ENCODE data around the gene SERGEF. TPM values are rescaled to one million over a fixed set of nuclear protein-coding genes. Genes with fewer than 3 reads are reported as not detected.
"Not testable (repeated sequence)": the region's sequence is repeated elsewhere in the genome, so short reads cannot be mapped to it uniquely, and the experiment has no call there.

The SERGEF gene
- total RNA-seq, 2 donors from 2014 or later, result 42.7 to 62.9 TPM

DNA sequence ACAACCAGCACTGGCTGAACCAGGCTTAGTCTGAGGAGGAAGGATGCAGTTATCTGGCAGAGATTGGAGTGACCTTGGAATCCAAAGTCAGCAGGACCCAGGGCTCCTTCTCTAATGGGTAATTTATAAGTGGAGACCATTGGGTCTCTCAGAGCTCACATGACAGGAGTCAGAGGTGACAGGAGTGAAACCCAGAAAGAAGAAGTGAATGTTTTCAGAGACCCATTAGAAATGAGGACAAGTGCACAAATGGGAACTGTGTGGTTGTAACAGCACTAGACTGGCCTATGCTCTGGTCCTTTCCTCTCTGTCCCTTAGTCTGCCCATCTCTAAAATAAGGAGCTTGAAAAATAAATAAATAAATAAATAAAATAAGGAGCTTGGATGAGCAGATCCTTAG, 107.4 kb downstream of the SERGEF start:
- DNase-seq (ENCODE audit: low spot score in 2 of 2) (no peak), ATAC-seq (no peak)
- Mint-ChIP-seq H3K27ac (no peak overlapping the region), H3K36me3 (peaks cover 0 to 6% of the 10 kb centered on the region in 2 donors), H3K9me3 (no peaks in the 10 kb centered on the region)

DNA sequence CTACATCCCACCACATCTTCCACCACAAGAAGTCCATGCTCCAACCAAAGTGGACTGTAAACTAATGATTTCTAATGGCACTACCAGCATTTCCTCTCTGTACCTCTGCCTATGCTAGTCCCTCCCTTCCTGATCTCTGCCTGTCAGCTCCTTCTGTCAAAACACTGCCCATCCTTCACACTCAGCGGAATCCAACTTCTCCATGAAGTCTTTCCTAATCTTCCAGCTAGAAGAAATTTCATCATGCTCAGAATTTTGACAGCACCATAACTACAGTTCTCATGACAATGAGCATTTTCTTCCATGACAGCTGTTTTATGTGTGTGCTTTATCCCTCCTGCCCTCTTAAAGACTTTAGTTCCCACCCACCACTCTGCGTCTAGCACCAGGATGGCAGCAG, 111.4 kb downstream of the SERGEF start:
- H3K9me3 Mint-ChIP-seq, result no peaks in the 10 kb centered on the region
- no peak for ATAC-seq
- peaks cover 0 to 6% of the 10 kb centered on the region in 2 donors for H3K36me3 Mint-ChIP-seq

DNA sequence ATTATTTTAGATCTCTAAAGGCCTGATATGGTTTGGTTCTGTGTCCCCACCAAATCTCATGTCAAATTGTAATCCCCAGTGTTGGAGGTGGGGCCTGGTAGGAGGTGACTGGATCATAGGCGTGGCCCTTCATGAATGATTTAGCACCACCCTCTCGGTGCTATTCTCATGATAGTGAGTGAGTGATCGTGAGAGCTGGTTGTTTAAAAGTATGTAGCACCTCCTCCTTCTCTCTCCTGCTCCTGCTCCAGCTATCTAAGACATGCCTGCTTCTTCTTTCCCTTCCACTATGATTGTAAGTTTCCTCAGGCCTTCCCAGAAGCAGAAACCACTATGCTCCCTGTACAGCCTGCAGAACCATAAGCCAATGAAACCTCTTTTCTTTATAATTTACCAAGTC, 114.1 kb downstream of the SERGEF start:
- Mint-ChIP-seq H3K27ac (peak overlapping the region in 1 of 2 donors; percentile 5), H3K9me3 (no peaks in the 10 kb centered on the region), H3K36me3 (peaks cover 0 to 6% of the 10 kb centered on the region in 2 donors)
- ATAC-seq (no peak), DNase-seq (ENCODE audit: low spot score in 2 of 2) (no peak)

More for the DNA sequence above, 111.4 kb downstream of the SERGEF start:
- no peak overlapping the region for H3K27ac Mint-ChIP-seq
- no peak for DNase-seq (ENCODE audit: low spot score in 2 of 2)

DNA sequence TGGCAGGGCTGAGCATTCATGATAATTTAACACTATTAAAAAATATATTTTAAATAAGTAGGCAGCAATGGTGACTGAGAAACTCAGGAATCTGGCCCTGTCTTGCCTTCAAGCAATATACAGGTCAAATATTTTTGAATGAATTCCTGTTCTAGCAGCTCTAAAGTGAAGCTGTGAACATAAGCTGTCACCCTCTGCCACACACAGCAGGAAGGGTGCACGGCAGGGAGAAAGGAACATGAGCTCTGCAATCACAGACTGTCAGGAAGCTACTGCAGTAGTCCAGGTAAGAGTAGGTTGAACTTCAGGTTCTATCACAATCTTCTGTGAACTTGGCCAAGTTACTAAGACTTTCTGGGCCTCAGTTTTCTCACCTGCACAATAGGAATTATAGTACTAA, 114.8 kb downstream of the SERGEF start:
- no peak overlapping the region for H3K27ac Mint-ChIP-seq
- DNase-seq (ENCODE audit: low spot score in 2 of 2) (no peak), ATAC-seq (no peak)
- H3K9me3 Mint-ChIP-seq, result no peaks in the 10 kb centered on the region
- peaks cover 0 to 6% of the 10 kb centered on the region in 2 donors for H3K36me3 Mint-ChIP-seq

DNA sequence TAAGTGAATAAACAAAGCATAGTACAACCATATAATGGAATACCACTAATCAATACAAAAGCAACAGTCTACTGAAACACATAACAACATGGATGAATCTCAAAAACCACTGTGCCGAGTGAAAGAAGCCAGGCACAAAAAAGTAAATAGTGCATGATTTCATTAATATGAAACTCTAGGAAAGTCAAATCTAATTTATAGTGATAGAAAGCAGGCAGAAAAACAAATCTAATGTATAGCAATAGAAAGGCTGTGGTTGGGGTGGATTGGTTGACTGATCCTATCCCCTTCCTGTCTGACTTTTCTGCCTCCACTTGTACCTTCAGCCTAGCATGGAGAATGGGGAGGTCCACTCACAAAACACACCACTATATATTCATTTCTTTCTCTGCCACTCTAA, 115.4 kb downstream of the SERGEF start:
- ATAC-seq, result no peak
- Mint-ChIP-seq H3K36me3 (peaks cover 0 to 6% of the 10 kb centered on the region in 2 donors), H3K9me3 (no peaks in the 10 kb centered on the region), H3K27ac (no peak overlapping the region)
- DNase-seq (ENCODE audit: low spot score in 2 of 2), result no peak

DNA sequence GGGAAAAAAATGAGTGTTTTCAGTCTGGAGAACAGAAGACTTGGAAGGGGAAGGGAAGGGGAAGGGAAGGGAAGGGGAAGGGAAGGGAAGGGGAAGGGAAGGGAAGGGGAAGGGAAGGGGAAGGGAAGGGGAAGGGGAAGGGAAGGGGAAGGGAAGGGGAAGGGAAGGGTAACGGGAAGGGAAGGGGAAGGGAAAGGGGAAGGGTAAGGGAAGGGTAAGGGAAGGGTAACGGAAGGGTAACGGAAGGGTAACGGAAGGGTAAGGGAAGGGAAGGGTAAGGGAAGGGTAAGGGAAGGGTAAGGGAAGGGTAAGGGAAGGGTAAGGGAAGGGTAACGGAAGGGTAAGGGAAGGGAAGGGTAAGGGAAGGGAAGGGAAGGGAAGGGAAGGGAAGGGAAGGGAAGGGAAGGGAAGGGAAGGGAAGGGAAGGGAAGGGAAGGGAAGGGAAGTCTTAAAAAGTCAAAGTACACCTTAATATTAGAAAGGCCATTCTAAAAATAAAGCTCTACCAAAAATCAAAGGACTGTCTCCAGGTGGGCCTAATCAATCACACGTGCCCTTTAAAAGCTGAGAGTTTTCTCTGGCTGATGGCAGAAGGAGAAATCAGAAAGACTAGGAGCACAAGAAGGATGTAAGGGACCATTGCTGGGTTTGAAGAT, 116.2 kb downstream of the SERGEF start:
- H3K9me3 Mint-ChIP-seq; H3K27ac Mint-ChIP-seq; H3K36me3 Mint-ChIP-seq; ATAC-seq; DNase-seq (ENCODE audit: low spot score in 2 of 2): not testable (repeated sequence)

DNA sequence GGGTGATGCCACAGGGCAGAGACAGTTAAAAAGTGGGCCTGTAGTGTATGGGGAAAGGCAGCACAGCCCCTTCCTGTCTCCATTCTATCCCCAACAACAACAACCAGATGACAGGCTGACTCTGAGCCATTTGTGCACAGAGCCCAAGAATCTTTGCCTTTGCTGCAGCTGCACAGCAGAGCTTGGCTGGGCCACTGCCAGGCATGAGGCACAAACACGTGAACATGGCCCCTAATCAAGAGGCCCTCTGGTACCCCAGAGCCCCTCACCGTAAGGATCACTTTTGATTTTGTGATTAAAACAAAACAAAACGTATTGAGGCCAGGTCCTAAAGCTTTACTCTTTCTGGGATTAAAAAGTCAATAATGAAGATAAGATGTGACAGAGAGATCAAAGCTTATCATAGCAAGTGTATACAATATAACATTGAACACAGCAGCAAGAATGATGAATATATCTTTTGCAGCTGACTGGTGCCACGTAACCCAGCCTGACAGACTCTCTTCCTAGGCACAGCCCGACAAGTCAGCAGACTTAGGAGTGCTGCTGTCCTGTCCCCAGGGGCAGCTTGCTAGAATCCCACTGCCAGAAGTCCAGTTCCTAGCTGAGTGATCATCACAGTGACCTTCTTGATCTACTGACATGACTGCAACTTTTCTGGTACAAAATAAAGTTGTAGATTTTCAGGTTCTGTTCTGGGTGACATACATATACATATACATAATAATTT, 117.8 kb downstream of the SERGEF start:
- ATAC-seq (no peak), DNase-seq (ENCODE audit: low spot score in 2 of 2) (no peak)
- Mint-ChIP-seq H3K27ac (no peak overlapping the region), H3K9me3 (no peaks in the 10 kb centered on the region), H3K36me3 (no peaks in the 10 kb centered on the region)

DNA sequence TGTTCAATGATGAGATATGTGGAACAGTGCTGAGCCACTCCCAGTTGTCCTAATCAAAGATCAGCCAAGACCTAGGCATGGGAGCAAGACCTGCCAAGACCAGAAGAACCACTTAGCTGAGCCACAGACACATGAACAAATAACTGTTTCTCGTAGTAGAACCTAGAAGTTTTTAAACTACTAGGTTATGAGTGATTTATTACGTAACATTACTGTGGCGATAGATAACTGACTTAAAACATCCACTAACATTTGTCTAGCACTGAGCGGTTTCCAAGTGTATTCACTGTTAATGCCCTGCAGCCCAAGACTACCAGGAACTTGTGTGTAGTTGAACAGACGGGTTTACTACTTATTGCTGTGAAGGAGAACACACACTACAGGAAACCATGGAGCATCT, 120.4 kb downstream of the SERGEF start:
- Mint-ChIP-seq H3K36me3 (no peaks in the 10 kb centered on the region), H3K9me3 (no peaks in the 10 kb centered on the region), H3K27ac (no peak overlapping the region)
- DNase-seq (ENCODE audit: low spot score in 2 of 2), result no peak
- no peak for ATAC-seq

DNA sequence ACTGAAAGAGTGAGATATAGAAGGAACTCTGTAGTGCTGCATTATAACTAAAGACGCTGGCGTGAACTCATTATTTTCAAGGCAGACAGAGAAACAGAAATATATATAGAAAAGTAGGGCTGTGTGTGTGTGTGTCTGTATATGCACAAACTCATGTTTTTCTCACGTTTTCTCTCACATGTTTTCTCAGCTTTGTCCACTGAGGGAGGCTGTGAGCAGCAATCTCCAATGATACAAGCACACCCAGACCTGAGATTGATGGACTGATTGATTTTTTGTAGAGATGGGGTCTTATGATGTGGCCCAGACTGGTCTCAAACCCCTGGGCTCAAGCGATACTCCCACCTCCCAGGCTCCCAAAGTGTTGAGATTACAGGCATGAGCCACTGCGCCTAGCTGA, 122.5 kb downstream of the SERGEF start:
- no peaks in the 10 kb centered on the region for H3K9me3 Mint-ChIP-seq
- no peak for ATAC-seq
- H3K27ac Mint-ChIP-seq, result no peak overlapping the region
- H3K36me3 Mint-ChIP-seq, result no peaks in the 10 kb centered on the region
- DNase-seq (ENCODE audit: low spot score in 2 of 2), result no peak

DNA sequence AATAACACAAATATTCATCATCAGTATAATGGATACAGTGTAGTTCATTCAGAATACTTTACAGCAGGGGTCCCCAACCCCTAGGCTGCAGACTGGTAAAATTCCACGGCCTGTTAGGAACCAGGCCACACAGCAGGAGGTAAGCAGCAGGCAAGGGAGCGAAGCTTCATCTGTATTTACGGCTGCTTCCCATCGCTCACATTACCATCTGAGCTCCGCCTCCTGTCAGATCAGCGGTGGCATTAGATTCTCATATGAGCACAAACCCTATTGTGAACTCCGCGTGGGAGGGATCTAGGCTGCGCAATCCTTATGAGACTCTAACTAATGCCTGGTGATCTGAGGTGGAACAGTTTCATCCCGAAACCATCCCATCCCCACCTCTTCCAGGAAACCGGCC, 125.1 kb downstream of the SERGEF start:
- DNase-seq (ENCODE audit: low spot score in 2 of 2) (no peak), ATAC-seq (no peak)
- no peak overlapping the region for H3K27ac Mint-ChIP-seq
- H3K9me3 Mint-ChIP-seq, result no peaks in the 10 kb centered on the region
- H3K36me3 Mint-ChIP-seq, result no peaks in the 10 kb centered on the region

DNA sequence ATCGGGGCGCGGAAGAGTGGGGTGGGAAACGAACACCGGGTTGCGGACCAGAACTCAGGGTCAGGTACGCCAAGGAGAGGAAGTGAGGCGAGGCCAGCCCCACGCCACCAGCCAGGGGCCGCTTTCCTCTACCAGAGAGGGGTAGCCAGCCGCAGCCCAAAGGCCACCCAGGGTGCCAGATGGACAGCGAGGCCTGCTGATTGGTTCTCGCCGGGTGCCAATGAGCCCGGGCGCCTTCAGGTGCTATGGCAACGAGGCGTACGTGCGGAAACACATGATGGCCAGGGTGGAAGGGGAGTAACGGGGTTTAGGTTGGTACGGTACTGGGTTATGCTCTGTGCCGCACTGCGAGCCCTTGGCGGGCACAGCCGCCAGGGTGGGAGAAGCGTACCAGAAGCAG, 128.9 kb downstream of the SERGEF start:
- no peak for ATAC-seq
- H3K27ac Mint-ChIP-seq, result peak overlapping the region in 1 of 2 donors; percentile 67
- no peak for DNase-seq (ENCODE audit: low spot score in 2 of 2)
- H3K36me3 Mint-ChIP-seq, result no peaks in the 10 kb centered on the region
- no peaks in the 10 kb centered on the region for H3K9me3 Mint-ChIP-seq

DNA sequence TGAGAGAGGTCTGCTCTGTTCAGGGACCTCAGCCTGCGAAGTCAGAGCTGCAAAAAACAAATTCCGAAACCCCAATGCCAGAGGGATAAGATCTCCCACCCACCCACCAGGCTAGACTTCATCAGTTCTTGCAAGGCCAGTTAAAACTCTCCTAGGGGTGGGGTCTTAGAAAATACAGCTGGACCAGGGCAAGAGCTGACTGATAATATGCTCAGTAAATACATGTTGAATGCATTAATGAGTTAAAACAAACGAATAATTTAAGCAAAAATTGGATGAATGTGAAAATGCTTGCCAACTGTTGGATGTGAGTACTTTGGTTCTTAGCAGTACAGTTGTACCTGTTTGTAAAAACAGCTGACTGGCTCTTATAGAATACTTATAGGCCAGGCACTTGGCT, 129.8 kb downstream of the SERGEF start:
- Mint-ChIP-seq H3K27ac (no peak overlapping the region), H3K9me3 (no peaks in the 10 kb centered on the region), H3K36me3 (no peaks in the 10 kb centered on the region)
- DNase-seq (ENCODE audit: low spot score in 2 of 2), result no peak
- no peak for ATAC-seq

DNA sequence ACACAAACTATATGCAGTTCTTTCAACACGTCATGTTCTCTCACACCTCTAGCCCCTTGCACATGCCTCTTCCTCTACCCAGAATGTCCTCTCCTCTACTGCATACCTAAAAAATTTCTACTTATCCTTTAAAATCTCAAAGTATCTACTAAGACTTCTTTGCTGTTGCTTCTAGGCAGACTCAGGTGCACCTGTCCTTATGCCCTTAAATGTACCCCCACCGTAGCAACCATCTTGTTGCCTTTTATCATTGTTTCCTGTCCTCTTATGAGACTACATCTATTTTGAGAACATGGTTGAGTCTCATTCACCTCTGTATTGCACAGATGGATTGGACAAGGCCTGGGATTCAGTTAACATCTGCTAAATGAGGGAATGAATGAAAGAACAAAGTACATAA, 134.1 kb downstream of the SERGEF start:
- Mint-ChIP-seq H3K36me3 (peaks cover 0 to 2% of the 10 kb centered on the region in 2 donors), H3K9me3 (no peaks in the 10 kb centered on the region), H3K27ac (no peak overlapping the region)
- no peak for ATAC-seq
- DNase-seq (ENCODE audit: low spot score in 2 of 2), result no peak

DNA sequence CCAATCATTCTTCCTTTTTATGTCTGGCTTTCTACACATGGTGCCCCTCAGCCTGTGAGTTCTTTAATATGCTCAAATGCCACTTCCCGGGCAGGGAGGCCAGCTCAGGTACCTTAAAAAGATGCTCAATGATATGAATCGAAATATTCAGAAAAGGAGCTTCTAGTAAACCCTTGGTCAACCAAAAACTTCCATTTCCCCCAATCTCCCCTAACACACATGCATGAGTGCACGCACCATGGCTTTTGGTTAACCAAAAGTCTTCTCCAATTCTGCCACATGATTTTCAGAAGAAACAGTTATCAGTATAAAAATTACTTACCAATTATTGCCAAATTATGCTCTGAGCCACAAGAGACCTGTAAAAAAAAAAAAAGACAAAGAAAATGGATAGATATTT, 135.0 kb downstream of the SERGEF start:
- Mint-ChIP-seq H3K27ac (no peak overlapping the region), H3K9me3 (no peaks in the 10 kb centered on the region), H3K36me3 (peaks cover 0 to 4% of the 10 kb centered on the region in 2 donors)
- ATAC-seq (no peak), DNase-seq (ENCODE audit: low spot score in 2 of 2) (no peak)

DNA sequence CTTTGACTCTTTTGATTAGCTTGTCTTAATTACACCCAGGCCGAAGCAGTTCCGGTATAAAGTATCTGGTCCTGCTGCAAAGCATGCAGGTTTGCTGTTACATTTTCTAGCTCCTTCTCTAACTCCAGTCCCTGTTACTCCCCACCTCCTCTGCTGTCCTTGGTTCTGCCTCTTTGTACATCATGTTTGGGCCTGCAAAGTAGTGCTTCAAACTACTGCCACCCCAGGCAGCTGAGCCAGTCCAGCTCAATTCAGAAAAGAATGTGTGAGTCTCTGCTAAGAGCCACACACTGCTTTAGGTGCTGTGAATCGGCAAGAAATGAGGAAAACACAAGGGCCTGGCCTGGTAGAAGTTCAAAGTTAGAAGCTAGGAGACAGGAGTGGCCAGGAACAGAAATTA, 136.0 kb downstream of the SERGEF start:
- ATAC-seq, result no peak
- DNase-seq (ENCODE audit: low spot score in 2 of 2), result no peak
- Mint-ChIP-seq H3K27ac (no peak overlapping the region), H3K9me3 (no peaks in the 10 kb centered on the region), H3K36me3 (peaks cover 0 to 4% of the 10 kb centered on the region in 2 donors)

DNA sequence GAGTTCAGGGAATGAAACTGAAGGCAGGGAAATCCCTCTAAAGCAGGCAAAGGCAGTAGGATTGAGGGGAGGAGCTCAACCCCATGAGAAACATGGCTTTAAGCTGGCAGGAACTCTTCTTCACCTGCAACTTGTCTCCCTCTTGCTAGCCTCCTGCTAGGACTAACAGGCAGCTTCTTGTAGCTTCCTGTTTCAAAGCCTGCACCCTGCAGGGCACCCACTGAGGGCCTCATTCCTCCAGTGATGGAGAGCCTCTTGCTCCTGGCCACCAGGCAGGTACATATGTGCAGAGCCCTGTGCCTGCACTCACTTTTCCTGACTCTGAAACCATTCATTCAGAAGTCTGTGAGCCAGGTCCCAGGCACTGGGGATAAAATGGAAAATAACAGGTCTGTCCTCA, 137.0 kb downstream of the SERGEF start:
- no peak overlapping the region for H3K27ac Mint-ChIP-seq
- H3K36me3 Mint-ChIP-seq, result peaks cover 0 to 4% of the 10 kb centered on the region in 2 donors
- H3K9me3 Mint-ChIP-seq, result no peaks in the 10 kb centered on the region
- DNase-seq (ENCODE audit: low spot score in 2 of 2) (no peak), ATAC-seq (no peak)

DNA sequence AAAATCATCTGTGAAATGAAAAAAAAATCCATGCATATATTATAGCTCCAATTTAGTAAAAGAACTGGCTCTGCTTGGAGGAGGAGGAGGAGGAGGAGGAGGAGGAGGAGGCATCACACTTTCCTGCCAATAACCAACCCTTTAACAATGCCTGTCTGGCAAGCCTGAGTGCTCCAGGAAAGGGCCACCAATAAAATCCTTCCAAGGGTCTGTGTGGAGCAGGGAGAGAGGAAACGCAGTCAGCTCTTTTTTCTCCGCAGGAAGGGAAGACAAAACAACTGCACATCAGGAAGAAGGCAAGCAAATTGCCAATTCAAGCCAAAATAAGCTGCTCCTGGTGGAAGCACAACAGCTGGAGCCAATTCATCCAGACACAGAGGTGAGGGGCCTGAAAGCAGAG, 139.3 kb downstream of the SERGEF start:
- H3K9me3 Mint-ChIP-seq, result peaks cover 4 to 6% of the 10 kb centered on the region in 2 donors
- H3K27ac Mint-ChIP-seq, result no peak overlapping the region
- DNase-seq (ENCODE audit: low spot score in 2 of 2) (no peak), ATAC-seq (no peak)
- peaks cover 12 to 17% of the 10 kb centered on the region in 2 donors for H3K36me3 Mint-ChIP-seq

DNA sequence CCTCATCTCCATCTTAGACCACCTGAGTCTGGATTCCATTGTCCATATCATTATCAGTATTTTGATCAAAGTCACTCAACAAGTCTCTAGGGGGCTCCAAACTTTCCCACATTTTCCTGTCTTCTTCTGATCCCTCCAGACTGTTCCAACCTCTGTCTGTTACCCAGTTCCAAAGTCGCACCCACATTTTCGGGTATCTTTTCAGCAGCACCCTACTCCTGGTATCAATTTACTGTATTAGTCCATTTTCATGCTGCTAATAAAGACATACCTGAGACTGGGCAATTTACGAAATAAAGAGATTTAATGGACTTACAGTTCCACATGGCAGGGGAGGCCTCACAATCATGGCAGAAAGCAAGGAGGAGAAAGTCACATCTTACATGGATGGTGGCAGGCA, 144.4 kb downstream of the SERGEF start:
- ATAC-seq; H3K9me3 Mint-ChIP-seq; DNase-seq (ENCODE audit: low spot score in 2 of 2): not testable (repeated sequence)
- H3K27ac Mint-ChIP-seq, result peak overlapping the region in 1 of 2 donors; percentile 23
- peaks cover 20 to 23% of the 10 kb centered on the region in 2 donors for H3K36me3 Mint-ChIP-seq

Data from activated naive CD4-positive, alpha-beta T cell treated with anti-CD3 and anti-CD28 coated beads, Interleukin-2, amount 50 U/mL, for 72 hours (primary cell).